Measurements from ENCODE around the gene SUPT7L.
"Not testable (repeated sequence)": the region's sequence is repeated elsewhere in the genome, so short reads cannot be mapped to it uniquely, and the experiment has no call there.

Gene SUPT7L

DNA sequence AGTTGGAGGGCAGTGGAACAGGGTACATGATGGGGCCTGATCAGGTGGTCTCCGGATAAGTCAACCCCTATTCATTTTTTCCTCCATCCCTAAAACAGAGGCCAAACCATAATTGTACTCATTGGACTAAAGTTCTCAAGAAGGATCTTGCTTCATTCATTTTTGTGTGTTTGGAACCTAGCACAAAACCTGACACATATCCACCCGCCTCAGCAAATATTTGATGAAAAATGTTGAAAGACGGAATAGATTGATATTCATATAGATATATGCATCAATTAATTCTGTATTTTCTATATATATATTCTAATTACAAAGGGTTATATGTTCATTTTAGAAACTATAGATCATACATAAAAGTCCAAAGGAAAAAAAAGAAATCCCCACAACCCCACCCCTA is 22.2 kb upstream of the SUPT7L start:
- in situ Hi-C loops (cut with MboI; ENCODE audit: low sequenced_read_pairs): no loop called here

- in situ Hi-C loops (cut with MboI; ENCODE audit: low sequenced_read_pairs): not testable (repeated sequence)
Observed at GRCh38 chr2:27685006-27685405, 21.6 kb upstream of the SUPT7L start.

- in situ Hi-C loops (cut with MboI; ENCODE audit: low sequenced_read_pairs): no loop called here
Observed at GRCh38 chr2:27683390-27684071, 20.1 kb upstream of the SUPT7L start.

DNA sequence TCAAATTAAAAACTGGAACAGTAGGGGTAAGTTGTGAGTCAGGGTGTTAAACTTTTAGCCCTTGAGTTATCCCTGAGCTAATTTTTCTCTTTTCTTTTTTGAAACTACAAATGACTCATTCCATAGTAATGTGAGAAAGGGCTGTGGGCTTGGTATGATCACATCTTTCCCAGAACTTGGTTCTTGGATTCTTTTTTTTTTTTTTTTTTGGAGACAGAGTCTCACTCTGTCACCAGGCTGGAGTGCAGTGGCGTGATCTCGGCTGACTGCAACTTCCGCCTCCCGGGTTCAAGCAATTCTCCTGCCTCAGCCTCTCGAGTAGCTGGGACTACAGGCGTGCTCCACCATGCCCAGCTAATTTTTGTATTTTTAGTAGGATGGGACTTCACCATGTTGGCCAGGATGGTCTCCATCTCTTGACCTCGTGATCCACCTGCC is 18.9 kb upstream of the SUPT7L start:
- in situ Hi-C loops (cut with MboI; ENCODE audit: low sequenced_read_pairs): not testable (repeated sequence)

GRCh38 chr2:27681841-27682240 is 18.4 kb upstream of the SUPT7L start:
- in situ Hi-C loops (cut with MboI; ENCODE audit: low sequenced_read_pairs): no loop called here

- in situ Hi-C loops (cut with MboI; ENCODE audit: low sequenced_read_pairs): no loop called here
Observed at GRCh38 chr2:27680571-27680970, 17.2 kb upstream of the SUPT7L start.

GRCh38 chr2:27672723-27673486 is 9.5 kb upstream of the SUPT7L start:
- in situ Hi-C loops (cut with MboI; ENCODE audit: low sequenced_read_pairs): no loop called here

- in situ Hi-C loops (cut with MboI; ENCODE audit: low sequenced_read_pairs): no loop called here
Observed at GRCh38 chr2:27671235-27671634, 7.8 kb upstream of the SUPT7L start.

DNA sequence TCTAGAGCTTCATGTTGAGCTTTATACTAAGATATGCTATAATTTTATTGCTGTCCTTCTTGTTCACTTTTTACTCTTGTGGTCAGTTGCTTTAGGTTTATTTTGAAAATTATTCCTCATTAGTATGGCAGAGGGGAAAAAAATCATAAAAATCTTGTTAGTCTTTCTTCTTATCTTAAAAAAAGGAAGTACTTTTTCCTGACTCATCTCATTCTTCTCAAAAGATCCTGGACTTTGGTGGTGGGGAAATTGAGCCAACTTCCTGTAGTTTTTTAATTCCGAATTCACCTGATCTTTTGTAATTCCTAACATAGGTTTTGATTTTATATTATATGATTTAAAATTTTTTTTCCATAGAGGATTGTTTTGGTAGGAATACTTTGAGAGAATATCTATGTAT is 4.0 kb upstream of the SUPT7L start:
- in situ Hi-C loops (cut with MboI; ENCODE audit: low sequenced_read_pairs): no loop called here

GRCh38 chr2:27664622-27665363 is 1.4 kb upstream of the SUPT7L start:
- in situ Hi-C loops (cut with MboI; ENCODE audit: low sequenced_read_pairs): no loop called here

- in situ Hi-C loops (cut with MboI; ENCODE audit: low sequenced_read_pairs): no loop called here
Observed at GRCh38 chr2:27664154-27664574, 750 bp upstream of the SUPT7L start.

DNA sequence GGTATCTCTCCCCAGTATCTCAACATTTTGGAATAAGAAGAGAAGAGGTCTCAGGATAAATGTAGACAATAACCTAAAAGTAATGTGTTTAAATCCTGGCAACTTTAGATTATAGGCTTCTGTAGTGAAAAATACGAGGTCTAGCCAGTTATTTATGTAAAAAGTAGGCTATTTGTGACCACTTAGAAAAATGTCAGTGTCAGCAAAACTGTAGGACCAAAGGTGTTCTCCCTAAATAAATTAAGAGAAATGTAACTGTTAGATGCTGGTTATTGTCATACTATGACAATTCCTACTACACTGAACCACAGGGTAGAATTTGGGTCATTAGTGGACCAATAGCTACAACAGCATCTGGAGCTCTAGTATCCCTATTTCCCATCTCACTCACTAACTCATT is 2.0 kb downstream of the SUPT7L start:
- in situ Hi-C loops (cut with MboI; ENCODE audit: low sequenced_read_pairs): no loop called here

DNA sequence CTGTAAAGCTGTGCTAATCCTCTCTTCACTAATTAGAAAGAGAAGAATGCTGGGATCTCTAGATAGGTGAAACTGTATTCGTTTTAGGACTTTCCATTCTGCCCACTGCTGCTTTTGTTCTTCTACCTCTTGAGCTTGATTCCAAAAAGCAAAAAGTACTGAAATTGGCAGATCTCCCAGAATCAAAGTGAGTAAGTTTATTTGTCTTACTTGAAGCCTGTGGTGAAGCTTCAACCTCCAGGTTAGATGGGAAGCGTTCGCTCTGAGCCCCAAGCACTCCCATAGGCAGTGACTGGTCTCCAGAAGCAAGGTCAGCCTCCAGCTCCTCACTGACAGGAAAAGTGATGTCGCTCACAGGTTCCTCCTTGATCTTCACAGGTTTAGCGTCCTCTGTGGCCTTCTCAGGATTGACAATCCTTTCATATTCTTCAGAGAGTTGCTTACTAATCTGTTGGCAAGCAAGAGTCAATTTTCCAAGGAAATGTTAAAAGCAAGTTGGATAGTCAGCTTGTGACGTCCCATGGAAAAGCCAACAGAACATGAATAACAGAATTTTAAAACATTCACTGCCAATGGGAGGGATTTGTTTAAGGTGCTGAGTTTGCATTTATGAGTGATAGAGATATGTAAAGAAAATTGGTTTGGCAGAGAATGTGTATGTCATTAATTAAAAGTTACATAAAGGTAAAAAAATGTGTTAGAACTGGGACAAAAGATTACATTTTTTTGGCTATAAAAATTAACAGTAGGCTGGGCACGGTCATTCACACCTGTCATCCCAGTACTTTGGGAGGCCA is 8.1 kb downstream of the SUPT7L start:
- in situ Hi-C loops (cut with MboI; ENCODE audit: low sequenced_read_pairs): no loop called here

- in situ Hi-C loops (cut with MboI; ENCODE audit: low sequenced_read_pairs): no loop called here
Observed at GRCh38 chr2:27653397-27653796, 10.0 kb downstream of the SUPT7L start.

DNA sequence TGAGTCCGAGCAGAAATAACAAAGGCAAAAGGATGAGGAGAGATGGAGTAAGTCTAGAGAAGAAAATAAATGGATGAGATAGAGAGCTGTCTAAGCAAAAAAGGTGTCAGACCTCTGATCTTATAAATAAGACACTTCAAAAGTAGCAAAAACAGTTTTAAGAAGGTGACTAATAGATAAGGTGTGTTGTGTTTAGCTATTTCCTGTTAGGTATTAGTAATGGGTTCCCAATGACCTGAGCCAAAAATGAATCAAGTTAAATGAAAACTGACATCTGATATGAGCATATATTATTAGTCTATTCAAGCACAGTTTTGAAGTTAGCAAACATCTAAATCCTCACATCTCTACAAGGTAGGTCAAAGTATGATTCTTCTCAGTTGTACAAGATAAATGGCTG is 10.6 kb downstream of the SUPT7L start:
- in situ Hi-C loops (cut with MboI; ENCODE audit: low sequenced_read_pairs): no loop called here

GRCh38 chr2:27652341-27652740 is 11.1 kb downstream of the SUPT7L start:
- in situ Hi-C loops (cut with MboI; ENCODE audit: low sequenced_read_pairs): no loop called here

DNA sequence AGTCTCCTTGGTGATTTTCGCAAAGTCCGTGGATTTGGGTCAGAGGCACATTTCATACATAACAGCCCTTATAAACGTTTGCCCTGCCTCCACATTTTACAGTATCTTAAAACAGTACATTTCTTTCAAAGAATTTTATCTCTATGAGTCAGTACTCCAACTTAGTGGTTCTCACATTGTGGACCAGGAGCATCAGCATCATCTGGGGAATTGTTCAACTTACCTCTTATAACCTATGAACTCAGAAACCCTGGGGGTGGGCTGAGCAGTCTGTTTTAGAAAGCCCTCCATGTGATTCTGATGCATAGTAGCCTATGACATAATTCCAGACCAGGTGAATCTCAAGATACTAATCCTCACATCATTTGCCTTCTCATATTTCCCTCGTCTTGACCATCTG is 12.4 kb downstream of the SUPT7L start:
- in situ Hi-C loops (cut with MboI; ENCODE audit: low sequenced_read_pairs): no loop called here

DNA sequence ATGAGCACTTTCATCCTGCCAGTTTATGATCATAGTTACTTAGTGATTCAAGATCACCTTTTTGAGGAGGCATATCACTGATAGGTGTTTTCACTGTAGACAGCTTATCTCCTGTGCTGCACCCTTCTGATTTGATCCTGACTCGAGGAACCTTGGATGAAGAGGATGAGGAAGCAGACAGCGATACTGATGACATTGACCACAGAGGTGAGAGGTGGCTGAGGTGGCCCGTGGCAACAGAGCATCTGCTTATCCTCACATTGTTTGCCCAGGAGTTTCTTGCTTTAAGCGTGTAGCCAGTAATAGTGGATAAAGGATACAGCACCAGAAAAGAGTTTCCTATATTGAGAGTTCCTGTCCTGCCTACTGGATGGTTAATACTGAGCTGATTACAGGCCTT is 15.7 kb downstream of the SUPT7L start:
- in situ Hi-C loops (cut with MboI; ENCODE audit: low sequenced_read_pairs): no loop called here

DNA sequence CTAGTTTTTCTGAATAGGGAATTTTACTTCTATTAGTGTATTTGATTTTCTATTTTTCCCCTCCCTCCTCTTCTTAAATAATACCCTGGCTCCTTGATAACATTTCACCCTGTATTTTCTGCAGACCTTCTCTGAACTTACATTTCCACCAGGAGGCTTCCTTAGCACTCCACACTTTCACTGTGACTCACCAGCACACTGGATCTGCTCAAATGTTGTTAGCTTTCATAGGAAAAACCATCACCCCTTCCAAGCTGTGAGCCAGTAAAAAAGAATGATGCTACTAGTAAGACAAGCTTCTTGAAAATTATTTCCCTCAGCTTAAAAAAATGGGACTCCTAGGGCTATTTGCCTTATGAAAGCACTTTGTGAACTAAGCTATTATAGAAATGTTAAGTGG is 16.1 kb downstream of the SUPT7L start:
- in situ Hi-C loops (cut with MboI; ENCODE audit: low sequenced_read_pairs): no loop called here

DNA sequence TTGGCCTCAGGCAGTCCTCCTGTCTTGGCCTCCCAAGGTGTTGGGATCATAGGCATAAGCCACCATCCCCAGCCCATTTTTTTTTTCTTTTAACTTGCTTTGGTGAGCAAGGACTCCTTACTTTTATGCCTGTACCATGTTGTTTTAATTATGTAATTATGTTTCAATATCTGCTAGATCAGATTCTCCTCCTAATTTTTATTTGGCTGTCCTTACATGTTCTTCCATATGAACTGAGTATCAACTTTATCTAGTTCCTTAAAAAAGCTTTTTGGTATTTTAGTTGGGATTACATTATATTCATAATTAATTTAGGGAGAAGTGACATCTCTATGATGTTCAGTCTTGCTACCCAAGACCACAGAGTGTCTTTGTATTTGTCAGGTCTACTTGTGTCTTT is 18.2 kb downstream of the SUPT7L start:
- in situ Hi-C loops (cut with MboI; ENCODE audit: low sequenced_read_pairs): no loop called here

- in situ Hi-C loops (cut with MboI; ENCODE audit: low sequenced_read_pairs): no loop called here
Observed at GRCh38 chr2:27640722-27641245, 22.6 kb downstream of the SUPT7L start.

Data from HL-60/S4 treated with retinoic acid at 250 ng/mL for 4 days and 3 days (cell line).